SK-N-MC (cell line): Measurements from ENCODE around the gene NCBP3.

Experiments
- DNase-seq: peaks from one replicate; pipeline ENCODE4 v3.0.0-alpha.2; 2011; ENCODE audit warnings: low read depth, low spot score
- H3K27ac ChIP-seq: fragments of 200-600 bp; sonication (generic); 2 replicates; pipeline ENCODE4 v1.5.1; 2016; ENCODE audit warnings: mixed run types
- H3K36me3 ChIP-seq: fragments of 200-600 bp; sonication (generic); 2 replicates; pipeline ENCODE4 v1.6.1; 2017; ENCODE audit warnings: antibody characterized with exemption, low read length, mixed read lengths; ENCODE audit not compliant: insufficient read depth
- H3K4me3 ChIP-seq: fragments of 200-600 bp; sonication (generic); 2 replicates; pipeline ENCODE4 v1.5.1; 2016
- H3K9ac ChIP-seq: fragments of 200-600 bp; sonication (generic); 2 replicates; pipeline ENCODE4 v1.8.0; 2017; ENCODE audit warnings: mixed run types, mixed read lengths; ENCODE audit not compliant: insufficient read length
- H3K9me3 ChIP-seq: fragments of 200-600 bp; sonication (generic); 2 replicates; pipeline ENCODE4 v1.6.1; 2017; ENCODE audit warnings: low read depth, mild to moderate bottlenecking, antibody characterized with exemption, low read length, moderate library complexity, mixed read lengths
- EZH2 ChIP-seq: fragments of 200-600 bp; sonication (generic); IDR thresholded peaks from one replicate; pipeline ENCODE4 v1.6.1; 2017; ENCODE audit warnings: antibody characterized with exemption
- FOXP2 ChIP-seq: optimal IDR thresholded peaks from 2 replicates; pipeline ENCODE3; 2011; ENCODE audit warnings: mild to moderate bottlenecking, moderate library complexity; ENCODE audit not compliant: insufficient read depth; ENCODE audit errors: extremely low read length, control extremely low read depth
- POLR2AphosphoS5 ChIP-seq: IDR thresholded peaks from 2 replicates; pipeline ENCODE4 v1.6.1; 2012; ENCODE audit warnings: mild to moderate bottlenecking, low read depth, low read length, borderline replicate concordance

NCBP3 gene

DNA sequence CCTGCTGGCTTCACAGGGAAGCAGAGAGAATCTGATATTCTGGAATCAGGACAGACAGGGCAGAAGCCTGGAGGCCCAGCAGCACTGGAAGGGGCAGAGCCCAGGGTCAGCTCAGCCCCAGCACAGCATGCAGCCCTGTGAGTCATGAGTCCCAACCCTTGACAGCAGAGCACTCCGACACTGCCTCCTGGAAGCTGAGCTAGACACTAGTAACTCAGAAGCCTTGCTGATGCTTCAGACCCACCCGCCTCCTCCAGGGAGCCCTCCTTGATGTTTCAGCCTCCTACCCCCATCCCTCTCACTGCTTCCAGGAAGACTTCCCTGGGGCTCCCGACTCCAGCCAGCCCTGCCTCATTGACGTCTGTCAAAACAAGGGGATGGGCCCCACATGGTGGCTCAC is 39.9 kb upstream of the NCBP3 start:
- Histone ChIP-seq H3K9ac (no peak overlapping the region), H3K27ac (no peak overlapping the region), H3K4me3 (no peak overlapping the region), H3K9me3 (no peaks in the 10 kb centered on the region), H3K36me3 (no peaks in the 10 kb centered on the region; the same call in 1 of the 2 replicates)
- TF ChIP-seq EZH2: no peak
- no peak for TF ChIP-seq POLR2AphosphoS5
- TF ChIP-seq FOXP2: no peak
- no peak for DNase-seq

DNA sequence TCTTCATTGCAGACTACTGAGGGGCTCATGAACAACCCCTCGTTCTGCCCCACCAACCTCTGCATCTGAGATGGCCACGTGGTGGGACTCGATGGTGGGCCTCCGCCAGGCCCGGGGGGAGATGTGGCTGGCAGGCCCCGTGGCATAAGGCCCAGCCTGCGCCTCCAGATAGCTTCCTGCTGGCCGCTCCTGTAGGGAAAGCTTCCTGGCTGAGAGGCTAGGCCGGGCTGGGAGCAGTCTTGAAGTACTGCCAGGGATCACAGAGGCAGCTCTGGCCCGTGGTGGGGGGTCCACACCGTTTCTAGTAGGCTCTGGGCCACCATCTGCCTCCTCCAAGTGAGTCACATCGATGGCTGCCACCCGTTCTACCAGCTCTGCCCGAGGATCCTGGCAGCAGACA is 39.2 kb upstream of the NCBP3 start:
- Histone ChIP-seq H3K36me3 (no peaks in the 10 kb centered on the region; the same call in 1 of the 2 replicates), H3K9me3 (no peaks in the 10 kb centered on the region), H3K27ac (no peak overlapping the region), H3K9ac (no peak overlapping the region), H3K4me3 (no peak overlapping the region)
- no peak for DNase-seq
- no peak for TF ChIP-seq FOXP2
- TF ChIP-seq POLR2AphosphoS5: no peak
- TF ChIP-seq EZH2: no peak

DNA sequence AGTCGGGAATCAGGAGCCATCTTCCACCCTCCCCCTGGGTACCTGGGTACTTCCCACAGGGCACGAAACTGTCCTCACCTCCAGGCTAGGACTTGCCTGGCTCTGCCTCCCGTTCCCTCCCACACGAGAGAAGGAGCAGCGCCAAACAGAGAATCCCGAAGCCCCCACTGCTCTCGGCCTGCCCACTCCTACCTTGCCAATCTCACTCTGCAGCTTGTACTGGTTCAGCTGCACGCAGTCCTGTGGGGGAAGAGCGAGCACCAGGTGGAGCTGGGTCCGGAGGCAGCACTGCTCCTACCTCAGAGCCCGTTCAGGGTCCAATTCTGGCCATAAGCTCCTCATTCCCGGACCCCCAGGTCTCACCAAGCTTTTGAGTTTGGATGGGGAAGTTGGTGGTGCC is 38.1 kb upstream of the NCBP3 start:
- no peak for DNase-seq

DNA sequence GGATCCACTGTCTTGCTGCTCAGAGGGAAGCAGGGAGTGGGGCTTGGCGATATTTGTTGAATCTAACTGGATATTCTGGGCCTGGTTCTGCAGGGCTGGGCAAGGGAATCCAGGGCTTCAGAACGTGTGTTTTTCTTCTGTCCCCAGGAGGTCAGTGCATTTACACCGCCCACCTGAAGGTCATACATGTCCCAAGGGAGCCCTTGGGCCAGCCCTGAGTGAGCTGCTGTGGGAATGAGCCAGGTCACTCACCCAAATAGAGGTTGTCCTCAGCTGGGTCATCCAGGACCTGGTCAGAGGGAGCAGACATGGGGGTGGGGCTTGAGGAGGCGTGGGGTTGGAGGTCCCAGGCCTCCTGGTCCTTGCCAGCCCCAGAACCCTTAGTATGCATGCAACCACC is 36.2 kb upstream of the NCBP3 start:
- Histone ChIP-seq H3K9me3 (no peaks in the 10 kb centered on the region), H3K27ac (no peak overlapping the region), H3K4me3 (no peak overlapping the region), H3K36me3 (no peaks in the 10 kb centered on the region; the same call in 1 of the 2 replicates), H3K9ac (no peak overlapping the region)
- no peak for TF ChIP-seq POLR2AphosphoS5
- TF ChIP-seq EZH2: no peak
- TF ChIP-seq FOXP2: no peak
- DNase-seq: no peak

More for the DNA sequence above, 38.1 kb upstream of the NCBP3 start:
- no peak overlapping the region for H3K4me3 ChIP-seq
- H3K36me3 ChIP-seq: no peaks in the 10 kb centered on the region; the same call in 1 of the 2 replicates
- H3K9me3 ChIP-seq: no peaks in the 10 kb centered on the region
- no peak overlapping the region for H3K27ac ChIP-seq
- no peak overlapping the region for H3K9ac ChIP-seq
- TF ChIP-seq POLR2AphosphoS5: no peak
- TF ChIP-seq EZH2: no peak
- TF ChIP-seq FOXP2: no peak

DNA sequence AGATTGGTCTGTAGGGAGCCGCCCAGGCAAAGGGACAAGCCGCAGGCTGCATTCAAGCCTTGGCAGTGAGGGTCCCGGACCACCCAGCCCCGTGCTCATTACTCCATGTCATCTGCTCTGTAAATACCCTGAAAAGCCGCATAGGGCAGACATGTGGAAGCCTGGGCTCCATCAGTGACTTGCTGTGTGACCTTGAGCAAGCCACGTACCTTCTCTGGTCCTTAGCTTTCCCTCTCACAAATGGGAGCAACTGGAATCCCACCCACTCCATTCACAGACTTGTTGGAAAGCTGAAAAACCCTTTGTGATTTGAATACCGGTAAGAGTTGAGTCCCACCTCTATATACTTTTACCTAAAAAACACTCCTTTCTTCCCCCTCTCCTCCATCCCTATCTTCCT is 34.9 kb upstream of the NCBP3 start:
- Histone ChIP-seq H3K27ac (no peak overlapping the region), H3K4me3 (no peak overlapping the region), H3K9ac (no peak overlapping the region), H3K36me3 (no peaks in the 10 kb centered on the region; the same call in 1 of the 2 replicates), H3K9me3 (no peaks in the 10 kb centered on the region)
- TF ChIP-seq FOXP2 (no peak), EZH2 (no peak), POLR2AphosphoS5 (no peak)
- no peak for DNase-seq

DNA sequence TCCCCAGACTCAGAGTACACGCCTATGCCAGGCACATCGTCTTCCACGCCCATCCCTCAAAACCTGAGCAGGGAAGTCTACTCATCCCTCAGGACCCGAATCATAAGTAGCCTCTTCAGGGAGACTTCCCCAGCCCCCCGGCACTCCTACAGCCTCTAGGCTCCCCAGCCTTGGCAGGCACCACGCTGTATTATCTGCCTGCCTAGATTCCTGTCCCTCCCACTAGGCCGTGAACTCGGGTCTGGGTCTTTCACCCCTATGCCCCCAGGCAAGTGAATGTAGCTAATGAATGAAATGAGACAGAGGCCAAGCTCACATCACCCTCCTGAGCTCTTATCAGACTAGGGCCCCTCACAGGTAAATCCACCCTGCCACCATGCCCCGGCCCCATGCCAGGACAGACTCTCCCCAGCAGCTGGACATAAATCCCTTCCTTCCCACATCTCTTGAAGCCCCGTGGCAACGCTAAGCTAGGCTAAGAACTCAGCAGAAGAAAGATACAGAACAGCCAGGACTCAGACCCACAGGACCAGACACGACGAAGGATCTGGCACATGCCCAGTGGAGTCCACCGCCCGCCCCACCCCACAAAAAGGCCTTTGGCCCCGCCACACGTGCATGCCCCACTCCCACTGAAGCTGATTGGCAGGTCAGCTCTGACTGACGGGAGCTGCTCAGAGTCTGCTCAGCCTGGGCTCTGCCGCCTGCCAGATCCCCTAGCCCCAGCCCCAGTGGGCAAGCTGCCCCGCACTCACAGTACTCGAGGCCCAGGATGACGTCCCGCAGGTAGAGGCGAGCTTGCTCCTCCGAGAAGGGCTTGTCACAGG is 33.8 kb upstream of the NCBP3 start:
- Histone ChIP-seq H3K27ac (no peak overlapping the region), H3K4me3 (no peak overlapping the region), H3K9me3 (no peaks in the 10 kb centered on the region), H3K9ac (no peak overlapping the region), H3K36me3 (no peaks in the 10 kb centered on the region; the same call in 1 of the 2 replicates)
- DNase-seq: no peak
- TF ChIP-seq FOXP2 (no peak), POLR2AphosphoS5 (no peak)

DNA sequence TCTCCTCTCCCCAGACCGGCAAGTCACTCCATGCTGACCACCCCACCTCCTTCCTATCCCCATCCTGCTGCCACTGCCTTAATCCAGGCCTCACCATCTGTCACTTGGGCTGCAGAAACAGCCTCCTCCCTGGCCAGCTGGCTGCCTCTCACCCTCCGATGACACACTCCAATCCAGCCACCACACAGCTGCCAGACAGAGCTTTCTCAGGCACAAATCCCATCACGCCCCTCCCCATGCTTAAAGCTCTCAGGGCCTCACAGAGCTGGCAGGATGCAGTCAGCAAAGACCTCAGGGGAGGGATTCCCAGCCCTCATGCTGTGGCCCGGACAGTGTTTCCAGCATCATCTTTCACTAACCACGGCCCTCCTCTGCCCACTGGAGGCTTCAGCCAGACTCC is 33.1 kb upstream of the NCBP3 start:
- no peak overlapping the region for H3K9ac ChIP-seq
- H3K36me3 ChIP-seq: no peaks in the 10 kb centered on the region; the same call in 1 of the 2 replicates
- no peak overlapping the region for H3K4me3 ChIP-seq
- no peak for TF ChIP-seq FOXP2
- no peak for TF ChIP-seq EZH2
- no peak for TF ChIP-seq POLR2AphosphoS5
- DNase-seq: no peak
- no peak overlapping the region for H3K27ac ChIP-seq
- H3K9me3 ChIP-seq: no peaks in the 10 kb centered on the region

DNA sequence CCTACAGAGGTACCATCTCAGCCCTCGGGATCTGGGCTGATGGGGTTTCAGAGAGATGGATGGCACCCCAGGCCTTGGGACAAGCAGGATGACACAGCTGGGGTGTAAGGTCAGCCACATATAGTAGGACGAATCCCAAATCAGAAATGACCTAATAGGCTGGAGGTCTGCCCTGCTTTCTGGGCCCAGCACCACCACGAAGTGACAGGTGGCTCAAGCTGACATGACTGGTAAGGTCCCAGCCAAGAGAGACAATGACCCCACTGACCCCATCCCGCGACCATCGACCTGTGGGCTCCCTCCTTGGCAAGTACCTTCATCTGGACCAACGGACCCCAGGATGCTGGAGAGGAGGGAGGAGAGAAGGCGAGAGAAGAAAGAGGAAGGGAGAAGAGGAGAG is 31.2 kb upstream of the NCBP3 start:
- peaks cover 7% of the 10 kb centered on the region; the same call in 1 of the 2 replicates for H3K36me3 ChIP-seq
- no peaks in the 10 kb centered on the region for H3K9me3 ChIP-seq
- H3K4me3 ChIP-seq: no peak overlapping the region
- TF ChIP-seq FOXP2 (no peak), POLR2AphosphoS5 (no peak), EZH2 (no peak)
- no peak overlapping the region for H3K9ac ChIP-seq
- DNase-seq: no peak
- H3K27ac ChIP-seq: no peak overlapping the region

DNA sequence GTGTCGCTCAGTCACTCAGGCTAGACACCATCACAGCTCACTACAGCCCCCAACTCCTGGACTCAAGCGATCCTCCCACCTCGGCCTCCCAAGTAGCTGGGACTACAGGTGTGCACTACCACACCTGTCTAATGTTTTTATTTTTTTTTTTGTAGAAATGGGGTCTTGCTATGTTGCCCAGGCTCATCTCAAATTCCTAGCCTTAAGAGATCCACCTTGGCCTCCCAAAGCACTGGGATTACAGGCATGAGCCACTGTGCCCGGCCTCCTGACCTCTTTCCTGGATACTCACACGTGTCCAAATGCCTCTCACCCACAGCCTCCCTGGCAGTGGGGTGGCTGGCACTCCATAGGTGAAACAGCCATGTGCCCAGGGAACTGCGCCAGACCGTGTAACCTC is 29.3 kb upstream of the NCBP3 start:
- H3K4me3 ChIP-seq: no peak overlapping the region
- H3K27ac ChIP-seq: no peak overlapping the region
- no peak for TF ChIP-seq EZH2
- TF ChIP-seq POLR2AphosphoS5: no peak
- no peak for TF ChIP-seq FOXP2
- H3K9ac ChIP-seq: no peak overlapping the region
- H3K9me3 ChIP-seq: no peaks in the 10 kb centered on the region
- H3K36me3 ChIP-seq: peaks cover 11% of the 10 kb centered on the region; the same call in 1 of the 2 replicates
- DNase-seq: no peak

DNA sequence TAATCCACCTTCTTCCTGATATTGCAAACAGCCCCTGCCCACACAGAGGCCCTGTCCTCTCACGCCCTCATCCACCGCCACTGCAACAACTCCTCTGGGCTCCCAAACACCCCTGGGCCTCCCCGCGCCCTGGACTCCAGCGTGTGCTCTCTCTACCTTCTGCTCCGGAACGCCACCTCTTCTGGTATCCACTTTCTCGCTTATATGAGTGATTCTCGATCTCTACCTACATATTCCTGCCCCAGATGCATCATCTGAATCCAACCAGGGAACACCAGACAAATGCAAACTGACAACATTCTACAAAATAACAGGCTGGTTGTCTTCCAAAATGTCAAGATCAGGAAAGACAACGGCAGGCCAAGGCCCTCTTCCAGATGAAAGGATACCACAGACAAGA is 27.8 kb upstream of the NCBP3 start:
- peaks cover 11% of the 10 kb centered on the region; the same call in 1 of the 2 replicates for H3K36me3 ChIP-seq
- H3K4me3 ChIP-seq: no peak overlapping the region
- TF ChIP-seq FOXP2 (no peak), EZH2 (no peak), POLR2AphosphoS5 (no peak)
- no peak for DNase-seq
- no peak overlapping the region for H3K27ac ChIP-seq
- no peak overlapping the region for H3K9ac ChIP-seq
- H3K9me3 ChIP-seq: no peaks in the 10 kb centered on the region
